ENCODE measurements around the gene ARRB2. TPM values are rescaled to one million over a fixed set of nuclear protein-coding genes. Genes with fewer than 3 reads are reported as not detected.

The ARRB2 gene
- total RNA-seq, 1 experiment from 2014 or later, result 75.3 TPM

- WGBS (ENCODE audit: extremely low coverage, insufficient read length, low lambda C conversion rate), result no CpG with 5 or more reads among the region's 11 CpGs
- no peaks in the 10 kb centered on the region; the same call in 1 of the 2 replicates for H3K79me2 ChIP-seq (ENCODE audit: insufficient read depth, low read length)
- no peak overlapping the region for H3K56ac ChIP-seq (ENCODE audit: insufficient read length, low read depth, low read length)
These were observed 4.8 kb downstream of the ARRB2 start for GRCh38 chr17:4715063-4715744.

More at GRCh38 chr17:4715063-4715744, 4.8 kb downstream of the ARRB2 start:
- peaks cover 9 to 47% (median 45%) of the 10 kb centered on the region in 3 experiments; a peak in 6 of 7 replicates for H3K36me3 Mint-ChIP-seq (ENCODE audit: insufficient read depth in 1 of 3, low read depth in 3 of 3)
- Histone ChIP-seq H3K79me1 (ENCODE audit: insufficient read depth, low read depth, low read length, poor library complexity, severe bottlenecking) (no peaks in the 10 kb centered on the region), H3K27me3 (ENCODE audit: insufficient read depth, low read length) (no peaks in the 10 kb centered on the region), H2AK5ac (ENCODE audit: insufficient read length, low read length) (no peak overlapping the region), H3K14ac (ENCODE audit: insufficient read depth, low read length) (no peak overlapping the region), H3K9me3 (ENCODE audit: control insufficient read depth, low read depth, low read length) (no peaks in the 10 kb centered on the region), H4K5ac (ENCODE audit: insufficient read length, low read depth, low read length) (no peak overlapping the region), H3K9ac (ENCODE audit: extremely low read depth, insufficient read length, low read length) (no peak overlapping the region), H2BK120ac (ENCODE audit: low read depth, low read length, poor library complexity, severe bottlenecking) (no peak overlapping the region), H2BK5ac (ENCODE audit: insufficient read length, low read length) (no peak overlapping the region), H2BK12ac (ENCODE audit: insufficient read length, low read depth, low read length) (no peak overlapping the region), H4K20me1 (ENCODE audit: control insufficient read depth, insufficient read depth, insufficient read length) (no peaks in the 10 kb centered on the region), H3K4ac (ENCODE audit: low read depth, low read length) (no peak overlapping the region), H3K4me1 (ENCODE audit: insufficient read depth, low read length) (no peaks in the 10 kb centered on the region), H3K18ac (ENCODE audit: insufficient read length, low read depth, low read length) (no peak overlapping the region), H3K27ac (ENCODE audit: insufficient read length, low read depth, low read length) (no peak overlapping the region), H4K91ac (ENCODE audit: insufficient read length, low read depth, low read length) (no peak overlapping the region), H3K23me2 (ENCODE audit: insufficient read length, low read depth, low read length, poor library complexity, severe bottlenecking) (peaks cover 8% of the 10 kb centered on the region), H3K4me2 (ENCODE audit: insufficient read depth, insufficient read length, low read length) (no peak overlapping the region), H3T11ph (ENCODE audit: low read length) (no peak overlapping the region), H3K23ac (ENCODE audit: insufficient read length, low read depth, low read length) (no peak overlapping the region), H4K8ac (replicated peaks; ENCODE audit: insufficient read length, low read depth, low read length) (no peak overlapping the region), H2AFZ (ENCODE audit: low read length) (no peak overlapping the region), H2BK15ac (ENCODE audit: low read depth, low read length) (no peak overlapping the region), H2BK20ac (ENCODE audit: low read depth, low read length, poor library complexity, severe bottlenecking) (no peak overlapping the region)
- H3K27me3 Mint-ChIP-seq (ENCODE audit: low read depth), result no peaks in the 10 kb centered on the region
- H3K4me1 Mint-ChIP-seq, result peaks cover 6 to 7% of the 10 kb centered on the region in 2 experiments
- H3K4me3 Mint-ChIP-seq, result no peak overlapping the region
- peak overlapping the region; percentile 1 to 73 (median 31); a peak in 4 of 7 replicates for H3K27ac Mint-ChIP-seq
- TF ChIP-seq, protein P1, sequence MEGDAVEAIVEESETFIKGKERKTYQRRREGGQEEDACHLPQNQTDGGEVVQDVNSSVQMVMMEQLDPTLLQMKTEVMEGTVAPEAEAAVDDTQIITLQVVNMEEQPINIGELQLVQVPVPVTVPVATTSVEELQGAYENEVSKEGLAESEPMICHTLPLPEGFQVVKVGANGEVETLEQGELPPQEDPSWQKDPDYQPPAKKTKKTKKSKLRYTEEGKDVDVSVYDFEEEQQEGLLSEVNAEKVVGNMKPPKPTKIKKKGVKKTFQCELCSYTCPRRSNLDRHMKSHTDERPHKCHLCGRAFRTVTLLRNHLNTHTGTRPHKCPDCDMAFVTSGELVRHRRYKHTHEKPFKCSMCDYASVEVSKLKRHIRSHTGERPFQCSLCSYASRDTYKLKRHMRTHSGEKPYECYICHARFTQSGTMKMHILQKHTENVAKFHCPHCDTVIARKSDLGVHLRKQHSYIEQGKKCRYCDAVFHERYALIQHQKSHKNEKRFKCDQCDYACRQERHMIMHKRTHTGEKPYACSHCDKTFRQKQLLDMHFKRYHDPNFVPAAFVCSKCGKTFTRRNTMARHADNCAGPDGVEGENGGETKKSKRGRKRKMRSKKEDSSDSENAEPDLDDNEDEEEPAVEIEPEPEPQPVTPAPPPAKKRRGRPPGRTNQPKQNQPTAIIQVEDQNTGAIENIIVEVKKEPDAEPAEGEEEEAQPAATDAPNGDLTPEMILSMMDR (conservative IDR thresholded peaks at IDR 0.05), result no peak
- no peak for DNase-seq
- H3K9me3 Mint-ChIP-seq, result no peaks in the 10 kb centered on the region
